ENCODE measurements around the gene DOCK7. TPM values are rescaled to one million over a fixed set of nuclear protein-coding genes. Genes with fewer than 3 reads are reported as not detected.

DOCK7 gene
- polyA plus RNA-seq, 1 experiment: 79.6 TPM

DNA sequence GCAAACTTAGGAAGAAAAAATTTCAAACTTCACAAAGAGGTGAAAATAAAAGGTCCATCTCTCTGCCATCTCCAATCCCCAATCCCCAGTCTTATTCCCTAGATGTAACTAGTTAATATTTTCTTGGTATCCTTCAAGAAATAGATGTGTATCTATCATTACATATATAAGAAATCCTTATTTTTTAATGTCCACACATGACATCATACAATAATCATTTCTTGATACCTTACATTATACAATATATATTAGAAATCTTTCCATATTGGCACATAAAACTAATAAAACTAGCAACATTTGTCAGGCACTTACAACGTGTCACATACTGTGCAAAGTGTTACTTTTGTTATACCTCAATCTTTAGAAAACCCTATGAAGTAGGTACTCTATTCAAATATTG, 16.2 kb downstream of the DOCK7 start:
- CTCF ChIA-PET: no interaction called here
- H3K9me3 ChIP-seq (ENCODE audit: control insufficient read depth, insufficient read depth, low read length): no peaks in the 10 kb centered on the region
- POLR2A ChIA-PET: no interaction called here
- no peaks in the 10 kb centered on the region for H3K27me3 ChIP-seq (ENCODE audit: control insufficient read depth, insufficient read depth, low read length)
- no peak overlapping the region for H3K4me3 ChIP-seq (ENCODE audit: low read depth, low read length)
- no peak for DNase-seq (ENCODE audit: low read depth, low spot score)
- TF ChIP-seq, protein P1, sequence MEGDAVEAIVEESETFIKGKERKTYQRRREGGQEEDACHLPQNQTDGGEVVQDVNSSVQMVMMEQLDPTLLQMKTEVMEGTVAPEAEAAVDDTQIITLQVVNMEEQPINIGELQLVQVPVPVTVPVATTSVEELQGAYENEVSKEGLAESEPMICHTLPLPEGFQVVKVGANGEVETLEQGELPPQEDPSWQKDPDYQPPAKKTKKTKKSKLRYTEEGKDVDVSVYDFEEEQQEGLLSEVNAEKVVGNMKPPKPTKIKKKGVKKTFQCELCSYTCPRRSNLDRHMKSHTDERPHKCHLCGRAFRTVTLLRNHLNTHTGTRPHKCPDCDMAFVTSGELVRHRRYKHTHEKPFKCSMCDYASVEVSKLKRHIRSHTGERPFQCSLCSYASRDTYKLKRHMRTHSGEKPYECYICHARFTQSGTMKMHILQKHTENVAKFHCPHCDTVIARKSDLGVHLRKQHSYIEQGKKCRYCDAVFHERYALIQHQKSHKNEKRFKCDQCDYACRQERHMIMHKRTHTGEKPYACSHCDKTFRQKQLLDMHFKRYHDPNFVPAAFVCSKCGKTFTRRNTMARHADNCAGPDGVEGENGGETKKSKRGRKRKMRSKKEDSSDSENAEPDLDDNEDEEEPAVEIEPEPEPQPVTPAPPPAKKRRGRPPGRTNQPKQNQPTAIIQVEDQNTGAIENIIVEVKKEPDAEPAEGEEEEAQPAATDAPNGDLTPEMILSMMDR (IDR thresholded peaks at IDR 0.05; ENCODE audit: low read depth, low read length): no peak
- no peak overlapping the region for H3K27ac ChIP-seq (ENCODE audit: low read depth, low read length)

DNA sequence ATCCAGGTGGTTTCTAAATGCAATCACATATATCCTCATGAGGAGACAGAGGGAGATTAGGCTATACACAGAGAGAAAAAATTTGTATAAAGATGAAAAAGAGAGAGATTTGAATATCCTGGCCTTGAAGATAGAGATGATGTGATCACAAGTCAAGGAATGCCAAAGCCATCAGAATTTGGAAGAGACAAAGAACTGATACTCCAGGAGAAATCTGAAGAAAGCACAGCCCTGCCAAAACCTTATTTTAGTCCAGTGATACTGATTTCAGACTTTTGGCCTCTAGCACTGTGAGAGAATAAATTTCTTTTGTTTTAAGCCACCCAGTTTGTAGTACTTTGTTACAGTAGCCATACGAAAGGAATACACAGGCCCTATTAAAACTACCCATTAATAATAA, 33.4 kb downstream of the DOCK7 start:
- Histone ChIP-seq H3K9me3 (ENCODE audit: control insufficient read depth, insufficient read depth, low read length) (no peaks in the 10 kb centered on the region), H3K27me3 (ENCODE audit: control insufficient read depth, insufficient read depth, low read length) (no peaks in the 10 kb centered on the region), H3K4me3 (ENCODE audit: low read depth, low read length) (no peak overlapping the region), H3K27ac (ENCODE audit: low read depth, low read length) (no peak overlapping the region)
- ChIA-PET CTCF (no interaction called here), POLR2A (no interaction called here)
- no peak for DNase-seq (ENCODE audit: low read depth, low spot score)
- TF ChIP-seq, protein P1 (IDR thresholded peaks at IDR 0.05; ENCODE audit: low read depth, low read length): no peak

DNA sequence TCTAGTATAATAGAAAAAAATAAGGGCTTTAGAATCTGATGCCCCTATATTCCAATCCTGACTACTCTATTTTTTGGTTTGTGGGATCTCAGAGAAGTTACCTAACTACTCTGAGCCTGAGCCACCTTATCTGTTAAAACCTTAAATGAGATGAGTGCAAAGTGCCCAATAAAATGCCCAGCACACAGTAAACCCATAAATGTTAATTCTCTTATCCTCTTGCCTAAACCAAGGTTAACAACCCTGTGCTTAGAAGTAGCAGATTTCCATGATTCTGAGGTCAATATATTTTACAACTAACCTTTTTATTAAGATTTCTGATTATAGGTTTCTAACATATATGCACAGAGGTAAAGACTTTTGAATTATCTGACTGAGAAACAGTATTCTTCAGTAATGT, 35.8 kb downstream of the DOCK7 start:
- ChIA-PET POLR2A (no interaction called here), CTCF (no interaction called here)
- H3K4me3 ChIP-seq (ENCODE audit: low read depth, low read length): no peak overlapping the region

DNA sequence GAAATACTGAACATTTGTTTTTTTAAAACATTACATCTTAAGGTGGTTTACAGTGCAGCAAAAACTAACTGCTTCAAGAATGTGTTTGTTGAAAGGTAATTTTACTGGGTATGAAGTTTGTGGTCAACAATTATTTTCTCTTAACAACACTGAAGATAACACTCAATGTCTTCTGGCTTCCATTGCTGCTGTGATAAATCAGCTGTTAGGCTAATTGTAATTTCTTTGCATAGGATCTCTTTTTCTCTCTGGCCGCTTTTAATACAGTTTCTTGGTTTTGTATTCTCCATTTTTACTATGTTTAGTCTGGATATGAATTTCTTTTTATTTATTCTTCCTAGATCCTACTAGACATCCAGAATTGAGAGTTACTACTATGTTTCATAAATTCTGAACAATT, 44.9 kb downstream of the DOCK7 start:
- POLR2A ChIA-PET: no interaction called here

More for the DNA sequence above, 35.8 kb downstream of the DOCK7 start:
- no peak for DNase-seq (ENCODE audit: low read depth, low spot score)
- TF ChIP-seq, protein P1 (IDR thresholded peaks at IDR 0.05; ENCODE audit: low read depth, low read length): no peak
- Histone ChIP-seq H3K27me3 (ENCODE audit: control insufficient read depth, insufficient read depth, low read length) (no peaks in the 10 kb centered on the region), H3K9me3 (ENCODE audit: control insufficient read depth, insufficient read depth, low read length) (no peaks in the 10 kb centered on the region), H3K27ac (ENCODE audit: low read depth, low read length) (no peak overlapping the region)

DNA sequence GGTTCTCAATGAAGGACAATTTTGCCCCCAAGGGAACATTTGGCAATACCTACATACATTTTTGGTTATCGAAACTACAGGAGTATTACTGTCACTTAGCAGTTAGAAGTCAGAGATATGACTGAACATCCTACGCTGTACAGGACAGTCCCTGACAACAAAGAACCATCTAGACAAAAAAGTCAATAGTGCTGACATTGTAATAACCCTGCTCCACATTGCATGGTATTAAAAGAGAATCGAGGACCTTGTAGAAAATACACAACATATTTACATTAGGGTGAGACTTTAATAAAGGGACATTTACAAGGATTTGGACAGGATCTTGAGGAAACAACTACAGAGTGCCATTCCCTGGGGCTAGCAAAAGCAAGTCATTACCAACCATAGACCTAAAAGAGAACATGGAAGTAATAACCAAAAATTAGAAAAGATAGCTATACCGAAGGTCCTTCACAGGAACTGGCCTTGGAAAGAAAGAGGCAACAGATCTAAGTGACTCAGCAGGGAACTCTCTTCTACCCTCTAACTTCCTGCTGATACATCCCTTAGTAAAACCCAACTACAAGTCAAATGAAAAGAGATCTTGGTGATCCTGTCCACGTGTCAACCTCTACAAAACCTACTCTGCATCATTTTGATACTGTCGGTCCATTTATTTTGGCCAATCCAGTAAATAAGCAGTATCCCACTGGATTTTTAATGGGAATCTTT, 50.6 kb downstream of the DOCK7 start:
- Histone ChIP-seq H3K27me3 (ENCODE audit: control insufficient read depth, insufficient read depth, low read length) (no peaks in the 10 kb centered on the region), H3K9me3 (ENCODE audit: control insufficient read depth, insufficient read depth, low read length) (no peaks in the 10 kb centered on the region), H3K4me3 (ENCODE audit: low read depth, low read length) (no peak overlapping the region), H3K27ac (ENCODE audit: low read depth, low read length) (no peak overlapping the region)
- ChIA-PET POLR2A (no interaction called here), CTCF (no interaction called here)
- TF ChIP-seq, protein P1 (IDR thresholded peaks at IDR 0.05; ENCODE audit: low read depth, low read length): no peak
- DNase-seq (ENCODE audit: low read depth, low spot score): no peak

More for the DNA sequence above, 44.9 kb downstream of the DOCK7 start:
- H3K4me3 ChIP-seq (ENCODE audit: low read depth, low read length): no peak overlapping the region
- no peak for DNase-seq (ENCODE audit: low read depth, low spot score)
- H3K9me3 ChIP-seq (ENCODE audit: control insufficient read depth, insufficient read depth, low read length): no peaks in the 10 kb centered on the region
- CTCF ChIA-PET: interaction anchor here (0.9 kb wide), 1 partner anchor 113 kb away, joined by 3 read pairs; no protein-coding TSS in a partner anchor
- TF ChIP-seq, protein P1 (IDR thresholded peaks at IDR 0.05; ENCODE audit: low read depth, low read length): no peak
- no peak overlapping the region for H3K27ac ChIP-seq (ENCODE audit: low read depth, low read length)
- no peaks in the 10 kb centered on the region for H3K27me3 ChIP-seq (ENCODE audit: control insufficient read depth, insufficient read depth, low read length)

All from AG04450 (cell line).